ENCODE data around the gene CRIP2. TPM values are rescaled to one million over a fixed set of nuclear protein-coding genes. Genes with fewer than 3 reads are reported as not detected.

The CRIP2 gene
- total RNA-seq, 1 donor = 8.6 TPM

DNA sequence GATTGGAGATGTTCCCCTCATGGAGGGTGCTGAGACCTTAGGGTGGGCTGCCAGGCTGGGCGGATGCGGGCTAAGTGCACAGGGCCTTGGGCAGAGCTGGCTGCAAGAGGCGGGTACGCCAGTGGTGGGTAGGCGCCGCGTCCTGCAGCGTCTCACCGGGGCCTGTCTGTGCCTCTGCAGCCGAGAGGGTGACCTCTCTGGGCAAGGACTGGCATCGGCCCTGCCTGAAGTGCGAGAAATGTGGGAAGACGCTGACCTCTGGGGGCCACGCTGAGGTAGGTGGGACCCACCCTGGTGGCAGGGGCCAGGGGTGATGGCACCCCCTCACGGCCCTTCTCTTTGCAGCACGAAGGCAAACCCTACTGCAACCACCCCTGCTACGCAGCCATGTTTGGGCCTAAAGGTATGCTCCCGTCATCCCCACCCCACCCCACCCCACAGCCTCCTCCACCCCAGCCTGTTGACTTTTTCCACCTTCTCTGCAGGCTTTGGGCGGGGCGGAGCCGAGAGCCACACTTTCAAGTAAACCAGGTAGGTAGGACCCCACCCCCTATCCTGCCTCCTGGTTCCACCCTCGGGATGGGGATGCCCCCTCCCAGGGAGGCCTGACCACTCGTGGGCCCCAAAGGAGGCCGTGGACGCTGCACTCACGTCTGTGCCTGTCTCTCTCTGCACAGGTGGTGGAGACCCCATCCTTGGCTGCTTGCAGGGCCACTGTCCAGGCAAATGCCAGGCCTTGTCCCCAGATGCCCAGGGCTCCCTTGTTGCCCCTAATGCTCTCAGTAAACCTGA lies 13.6 kb downstream of the CRIP2 start:
- H3K4me3 ChIP-seq (ENCODE audit: low read depth, low read length) = peak overlapping the region; percentile 6
- TF ChIP-seq, protein P1, sequence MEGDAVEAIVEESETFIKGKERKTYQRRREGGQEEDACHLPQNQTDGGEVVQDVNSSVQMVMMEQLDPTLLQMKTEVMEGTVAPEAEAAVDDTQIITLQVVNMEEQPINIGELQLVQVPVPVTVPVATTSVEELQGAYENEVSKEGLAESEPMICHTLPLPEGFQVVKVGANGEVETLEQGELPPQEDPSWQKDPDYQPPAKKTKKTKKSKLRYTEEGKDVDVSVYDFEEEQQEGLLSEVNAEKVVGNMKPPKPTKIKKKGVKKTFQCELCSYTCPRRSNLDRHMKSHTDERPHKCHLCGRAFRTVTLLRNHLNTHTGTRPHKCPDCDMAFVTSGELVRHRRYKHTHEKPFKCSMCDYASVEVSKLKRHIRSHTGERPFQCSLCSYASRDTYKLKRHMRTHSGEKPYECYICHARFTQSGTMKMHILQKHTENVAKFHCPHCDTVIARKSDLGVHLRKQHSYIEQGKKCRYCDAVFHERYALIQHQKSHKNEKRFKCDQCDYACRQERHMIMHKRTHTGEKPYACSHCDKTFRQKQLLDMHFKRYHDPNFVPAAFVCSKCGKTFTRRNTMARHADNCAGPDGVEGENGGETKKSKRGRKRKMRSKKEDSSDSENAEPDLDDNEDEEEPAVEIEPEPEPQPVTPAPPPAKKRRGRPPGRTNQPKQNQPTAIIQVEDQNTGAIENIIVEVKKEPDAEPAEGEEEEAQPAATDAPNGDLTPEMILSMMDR (IDR thresholded peaks at IDR 0.05; ENCODE audit: insufficient read depth, low read depth, low read length) = no peak
- no peak for DNase-seq (ENCODE audit: low read depth)

GRCh38 chr14:105488781-105489541 lies 14.3 kb downstream of the CRIP2 start:
- DNase-seq (ENCODE audit: low read depth) = no peak
- H3K4me3 ChIP-seq (ENCODE audit: low read depth, low read length) = no peak overlapping the region
- TF ChIP-seq, protein P1 (IDR thresholded peaks at IDR 0.05; ENCODE audit: insufficient read depth, low read depth, low read length) = no peak

GRCh38 chr14:105489542-105490266 lies 15.1 kb downstream of the CRIP2 start:
- H3K4me3 ChIP-seq (ENCODE audit: low read depth, low read length) = peak overlapping the region; percentile 68
- DNase-seq (ENCODE audit: low read depth) = peak; percentile 83
- TF ChIP-seq, protein P1 (IDR thresholded peaks at IDR 0.05; ENCODE audit: insufficient read depth, low read depth, low read length) = peak; percentile 64

DNA sequence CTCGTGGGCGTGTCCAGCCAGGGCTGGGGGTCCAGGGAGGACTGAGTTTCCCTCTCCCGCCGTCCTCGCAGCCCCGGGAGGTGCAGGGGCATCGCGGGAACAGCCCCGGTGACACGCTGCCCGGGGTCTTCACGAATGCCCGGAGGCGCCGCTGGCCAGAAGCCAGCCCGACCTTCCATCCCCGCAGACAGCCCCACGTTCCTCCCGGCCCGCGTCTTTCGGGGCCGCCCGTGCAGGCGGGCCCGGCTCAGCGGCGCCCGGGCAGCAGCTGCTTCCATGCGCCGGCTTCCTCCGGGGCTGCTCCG lies 15.6 kb downstream of the CRIP2 start:
- DNase-seq (ENCODE audit: low read depth) = no peak
- H3K4me3 ChIP-seq (ENCODE audit: low read depth, low read length) = peak overlapping the region; percentile 68
- TF ChIP-seq, protein P1 (IDR thresholded peaks at IDR 0.05; ENCODE audit: insufficient read depth, low read depth, low read length) = no peak

GRCh38 chr14:105490572-105491365 lies 16.1 kb downstream of the CRIP2 start, which contains the start of gene TEDC1:
Gene TEDC1 (plus strand): TSS chr14:105491246. CDS start chr14:105491376, 130 bp downstream.
- peak within 1 kb of the TSS; percentile 68 for H3K4me3 ChIP-seq (ENCODE audit: low read depth, low read length)
- TF ChIP-seq, protein P1 (IDR thresholded peaks at IDR 0.05; ENCODE audit: insufficient read depth, low read depth, low read length) = peak; percentile 65
- DNase-seq (ENCODE audit: low read depth) = peak; percentile 100

GRCh38 chr14:105491366-105491973 lies 16.8 kb downstream of the CRIP2 start:
- DNase-seq (ENCODE audit: low read depth) = peak; percentile 44
- TF ChIP-seq, protein P1 (IDR thresholded peaks at IDR 0.05; ENCODE audit: insufficient read depth, low read depth, low read length) = no peak

More at GRCh38 chr14:105491366-105491973, 16.8 kb downstream of the CRIP2 start:
- H3K4me3 ChIP-seq (ENCODE audit: low read depth, low read length) = peak overlapping the region; percentile 68

Measured in fibroblast of villous mesenchyme (primary cell).